Measurements from ENCODE around the gene ALK. TPM values are rescaled to one million over a fixed set of nuclear protein-coding genes. Genes with fewer than 3 reads are reported as not detected.

The ALK gene
- total RNA-seq, 1 experiment from 2014 or later, result not detected

DNA sequence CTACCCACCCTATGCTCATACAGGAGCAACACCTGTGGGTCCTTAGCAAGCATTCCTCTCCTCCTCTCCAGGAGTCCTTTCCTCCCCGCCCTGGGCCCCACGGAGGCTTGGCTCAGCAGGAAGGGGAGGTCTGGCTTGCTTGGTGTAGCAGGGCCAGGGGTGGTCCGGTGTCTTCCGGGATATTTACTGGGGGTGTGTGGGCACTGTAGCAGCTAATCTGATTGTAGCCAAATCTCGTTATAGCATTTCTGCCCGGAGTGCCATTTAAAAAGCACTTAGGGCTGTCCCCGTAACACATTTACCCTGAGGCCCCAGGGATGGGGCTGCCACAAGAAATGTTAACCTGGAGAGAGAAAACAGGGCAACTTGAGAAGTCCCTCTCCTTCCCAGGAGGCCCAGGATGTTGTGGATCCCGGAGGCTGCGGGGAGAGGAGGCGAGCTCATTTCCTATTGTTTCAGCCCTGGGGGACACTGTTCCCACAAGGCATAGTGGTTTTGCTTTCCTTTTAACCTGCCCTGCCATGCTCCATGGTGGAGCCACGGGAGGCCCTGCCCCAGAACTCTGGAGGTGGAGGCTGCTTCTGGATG, 671.6 kb downstream of the ALK start:
- Histone ChIP-seq H2BK20ac (ENCODE audit: low read depth, low read length, poor library complexity, severe bottlenecking) (no peak overlapping the region), H3K23ac (ENCODE audit: insufficient read length, low read depth, low read length) (no peak overlapping the region), H3K14ac (ENCODE audit: insufficient read depth, low read length) (no peak overlapping the region), H2AK5ac (ENCODE audit: insufficient read length, low read length) (no peak overlapping the region), H4K8ac (replicated peaks; ENCODE audit: insufficient read length, low read depth, low read length) (no peak overlapping the region), H3K27ac (ENCODE audit: insufficient read length, low read depth, low read length) (no peak overlapping the region), H2BK5ac (ENCODE audit: insufficient read length, low read length) (no peak overlapping the region), H3K18ac (ENCODE audit: insufficient read length, low read depth, low read length) (peak overlapping the region; percentile 15), H3K4me1 (ENCODE audit: insufficient read depth, low read length) (no peaks in the 10 kb centered on the region), H3K23me2 (ENCODE audit: insufficient read length, low read depth, low read length, poor library complexity, severe bottlenecking) (no peaks in the 10 kb centered on the region), H3K27me3 (ENCODE audit: insufficient read depth, low read length) (no peaks in the 10 kb centered on the region), H3K9me3 (ENCODE audit: control insufficient read depth, low read depth, low read length) (no peaks in the 10 kb centered on the region), H3K4me2 (ENCODE audit: insufficient read depth, insufficient read length, low read length) (no peak overlapping the region), H2AFZ (ENCODE audit: low read length) (no peak overlapping the region), H3K9ac (ENCODE audit: extremely low read depth, insufficient read length, low read length) (no peak overlapping the region), H2BK120ac (ENCODE audit: low read depth, low read length, poor library complexity, severe bottlenecking) (no peak overlapping the region), H3T11ph (ENCODE audit: low read length) (no peak overlapping the region), H3K79me1 (ENCODE audit: insufficient read depth, low read depth, low read length, poor library complexity, severe bottlenecking) (no peaks in the 10 kb centered on the region), H3K79me2 (ENCODE audit: insufficient read depth, low read length) (no peaks in the 10 kb centered on the region), H2BK12ac (ENCODE audit: insufficient read length, low read depth, low read length) (no peak overlapping the region), H3K56ac (ENCODE audit: insufficient read length, low read depth, low read length) (no peak overlapping the region), H3K4ac (ENCODE audit: low read depth, low read length) (no peak overlapping the region), H4K5ac (ENCODE audit: insufficient read length, low read depth, low read length) (no peak overlapping the region), H4K20me1 (ENCODE audit: control insufficient read depth, insufficient read depth, insufficient read length) (no peaks in the 10 kb centered on the region), H4K91ac (ENCODE audit: insufficient read length, low read depth, low read length) (no peak overlapping the region), H2BK15ac (ENCODE audit: low read depth, low read length) (no peak overlapping the region)
- no CpG with 5 or more reads among the region's 11 CpGs for WGBS (ENCODE audit: extremely low coverage, insufficient read length, low lambda C conversion rate)
- Mint-ChIP-seq H3K4me3 (no peak overlapping the region), H3K9me3 (no peaks in the 10 kb centered on the region), H3K4me1 (0 out of 4 replicates have a peak, but pooled peaks cover 0 to 3% of the 10 kb centered on the region in 2 experiments), H3K36me3 (ENCODE audit: insufficient read depth in 1 of 3, low read depth in 3 of 3) (no peaks in the 10 kb centered on the region), H3K27me3 (ENCODE audit: low read depth) (no peaks in the 10 kb centered on the region; the same call in none of the 2 replicates), H3K27ac (no peak overlapping the region)
- no peak for DNase-seq
- TF ChIP-seq, protein P1, sequence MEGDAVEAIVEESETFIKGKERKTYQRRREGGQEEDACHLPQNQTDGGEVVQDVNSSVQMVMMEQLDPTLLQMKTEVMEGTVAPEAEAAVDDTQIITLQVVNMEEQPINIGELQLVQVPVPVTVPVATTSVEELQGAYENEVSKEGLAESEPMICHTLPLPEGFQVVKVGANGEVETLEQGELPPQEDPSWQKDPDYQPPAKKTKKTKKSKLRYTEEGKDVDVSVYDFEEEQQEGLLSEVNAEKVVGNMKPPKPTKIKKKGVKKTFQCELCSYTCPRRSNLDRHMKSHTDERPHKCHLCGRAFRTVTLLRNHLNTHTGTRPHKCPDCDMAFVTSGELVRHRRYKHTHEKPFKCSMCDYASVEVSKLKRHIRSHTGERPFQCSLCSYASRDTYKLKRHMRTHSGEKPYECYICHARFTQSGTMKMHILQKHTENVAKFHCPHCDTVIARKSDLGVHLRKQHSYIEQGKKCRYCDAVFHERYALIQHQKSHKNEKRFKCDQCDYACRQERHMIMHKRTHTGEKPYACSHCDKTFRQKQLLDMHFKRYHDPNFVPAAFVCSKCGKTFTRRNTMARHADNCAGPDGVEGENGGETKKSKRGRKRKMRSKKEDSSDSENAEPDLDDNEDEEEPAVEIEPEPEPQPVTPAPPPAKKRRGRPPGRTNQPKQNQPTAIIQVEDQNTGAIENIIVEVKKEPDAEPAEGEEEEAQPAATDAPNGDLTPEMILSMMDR (conservative IDR thresholded peaks at IDR 0.05), result no peak
